ENCODE measurements around the gene ALG9.

Gene ALG9

DNA sequence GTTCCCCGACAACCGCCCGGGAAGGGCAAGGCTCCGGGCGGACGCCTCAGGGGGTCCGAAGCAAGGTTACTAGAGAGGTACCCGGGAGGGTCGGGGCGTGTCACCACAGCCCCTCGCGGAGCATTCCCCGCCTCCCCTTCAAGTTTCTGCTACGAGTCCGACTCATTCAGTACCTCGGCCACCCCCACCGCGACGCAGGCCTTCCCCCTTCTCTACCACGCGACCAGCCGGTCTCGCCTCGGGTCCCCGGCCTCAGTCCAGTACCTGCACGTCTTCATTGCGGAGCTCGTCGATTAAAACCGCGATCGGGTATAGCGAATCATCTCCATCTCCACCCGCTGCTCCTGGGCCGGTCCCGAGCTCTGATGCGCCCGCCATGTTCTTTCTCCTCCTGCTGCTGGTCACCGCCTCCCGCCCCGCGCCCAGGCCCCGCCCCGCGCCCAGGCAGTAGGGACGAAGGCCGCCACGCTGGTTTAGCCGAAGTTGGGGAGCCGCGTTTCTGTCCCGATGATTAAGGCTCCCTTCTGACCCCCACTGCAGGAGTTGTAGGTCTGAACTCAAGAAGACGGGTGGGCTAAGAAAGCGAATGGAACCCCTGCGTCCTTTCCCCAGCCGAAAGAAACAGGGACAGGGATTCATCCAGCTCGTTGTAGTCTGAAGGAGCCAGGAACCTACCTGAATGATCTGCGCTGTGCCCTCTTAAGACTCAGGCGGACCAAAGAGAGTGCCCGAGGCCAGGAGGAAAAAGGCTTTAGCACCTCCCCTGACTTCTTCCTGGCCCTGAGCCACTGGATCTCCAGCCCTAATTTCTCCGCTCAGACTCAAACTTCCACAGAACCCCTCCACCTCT, 105.2 kb downstream of the ALG9 start, which contains the start of gene PPP2R1B:
Gene PPP2R1B (minus strand): TSS at position 406 of the 850 bp plus-strand sequence. CDS start 28 bp downstream, at position 378.
- peak; percentile 82 for DNase-seq (ENCODE audit: low spot score)

DNA sequence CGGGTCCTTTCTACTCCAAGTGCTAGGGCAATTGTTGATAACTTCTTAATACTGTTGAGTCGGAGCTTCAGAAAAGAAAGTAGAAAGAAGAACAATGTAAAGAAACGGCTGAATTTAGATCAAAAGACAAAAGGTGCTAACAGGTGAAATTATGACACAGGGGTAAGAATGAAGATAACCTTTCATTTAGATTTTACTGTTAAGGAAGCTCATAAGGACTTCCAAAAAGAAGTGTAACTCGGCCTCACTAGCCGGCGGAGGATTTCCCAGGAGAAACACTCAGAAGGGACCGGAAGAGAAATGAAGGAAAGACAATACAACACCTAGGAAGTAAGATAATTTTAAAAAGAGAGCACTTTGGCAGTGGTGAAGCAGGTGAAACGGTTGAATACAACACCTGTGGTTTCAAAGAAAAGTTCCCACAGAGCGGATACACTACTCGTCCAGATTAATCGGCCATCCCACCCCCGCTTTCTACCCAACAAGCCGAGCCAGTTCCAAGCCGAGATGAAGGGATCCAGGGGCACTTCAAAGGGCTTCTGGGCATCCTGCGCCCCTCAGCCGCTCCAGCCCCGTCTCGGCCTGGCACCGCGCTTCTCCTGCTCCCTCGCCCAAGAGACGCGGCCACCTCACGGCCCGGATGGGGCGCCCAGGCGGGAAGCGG, 105.9 kb downstream of the ALG9 start:
- peak; percentile 33 for DNase-seq (ENCODE audit: low spot score)

GRCh38 chr11:111764621-111765020, 106.8 kb downstream of the ALG9 start:
- DNase-seq (ENCODE audit: low spot score) = peak; percentile 15

- DNase-seq (ENCODE audit: low spot score) = no peak
Observed at GRCh38 chr11:111762981-111763643, 108.3 kb downstream of the ALG9 start.

DNA sequence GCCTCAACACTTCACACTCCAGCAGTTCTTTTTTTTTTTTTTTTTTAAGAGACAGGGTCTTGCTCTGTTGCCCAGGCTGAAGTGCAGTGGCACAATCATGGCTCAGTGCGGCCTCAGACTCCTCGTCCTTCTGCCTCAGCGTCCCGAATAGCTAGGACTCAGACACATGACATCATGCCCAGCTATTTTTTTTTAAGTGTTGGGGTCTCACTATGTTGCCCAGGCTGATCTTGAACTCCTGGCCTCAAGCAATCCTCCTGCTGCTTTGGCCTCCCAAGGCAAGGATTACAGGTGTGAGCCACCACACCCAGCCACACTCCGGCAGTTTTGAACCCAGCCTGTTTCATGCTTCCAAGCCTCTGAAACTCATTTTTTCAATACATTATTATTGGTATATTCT, 108.9 kb downstream of the ALG9 start:
- no peak for DNase-seq (ENCODE audit: low spot score)

GRCh38 chr11:111761036-111761435, 110.3 kb downstream of the ALG9 start:
- no peak for DNase-seq (ENCODE audit: low spot score)

GRCh38 chr11:111759778-111760407, 111.5 kb downstream of the ALG9 start:
- DNase-seq (ENCODE audit: low spot score) = no peak

GRCh38 chr11:111759376-111759775, 112.0 kb downstream of the ALG9 start:
- no peak for DNase-seq (ENCODE audit: low spot score)

DNA sequence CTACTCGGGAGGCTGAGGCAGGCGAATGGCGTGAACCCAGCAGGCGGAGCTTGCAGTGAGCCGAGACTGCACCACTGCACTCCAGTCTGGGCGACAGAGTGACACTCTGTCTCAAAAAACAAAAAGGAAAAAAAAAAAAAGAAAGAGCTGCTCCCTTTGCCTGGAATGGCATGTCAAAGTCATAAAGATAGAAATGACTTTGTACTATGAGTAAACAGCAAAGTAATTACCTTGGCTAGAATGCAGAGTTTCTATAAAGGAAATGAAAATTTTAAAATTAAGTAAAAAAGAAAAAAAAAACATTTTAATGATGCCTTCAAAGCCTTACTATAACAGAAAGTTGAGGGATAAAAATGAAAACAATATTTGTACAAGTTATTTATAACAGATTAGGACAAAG, 115.3 kb downstream of the ALG9 start:
- DNase-seq (ENCODE audit: low spot score) = no peak

DNA sequence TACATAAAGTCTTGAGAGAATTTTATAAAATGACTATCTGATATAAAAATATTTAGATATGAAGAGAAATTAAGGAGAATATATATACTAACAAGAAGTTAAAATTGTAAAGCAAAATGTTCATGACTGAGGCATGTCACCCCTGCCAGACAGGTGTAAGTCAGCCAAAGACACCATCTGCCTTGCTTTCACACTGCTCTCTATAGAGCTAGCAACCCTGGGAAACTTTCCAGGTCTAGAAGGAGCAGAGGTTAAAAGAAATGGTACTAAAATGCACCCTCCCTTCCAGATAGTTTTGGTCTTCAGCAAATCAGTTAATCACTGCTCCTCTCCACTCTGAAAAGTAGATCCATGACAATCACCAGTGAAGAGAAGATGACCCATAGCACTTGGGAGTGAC, 121.7 kb downstream of the ALG9 start:
- DNase-seq (ENCODE audit: low spot score) = no peak

GRCh38 chr11:111748035-111748804, 123.2 kb downstream of the ALG9 start:
- no peak for DNase-seq (ENCODE audit: low spot score)

DNA sequence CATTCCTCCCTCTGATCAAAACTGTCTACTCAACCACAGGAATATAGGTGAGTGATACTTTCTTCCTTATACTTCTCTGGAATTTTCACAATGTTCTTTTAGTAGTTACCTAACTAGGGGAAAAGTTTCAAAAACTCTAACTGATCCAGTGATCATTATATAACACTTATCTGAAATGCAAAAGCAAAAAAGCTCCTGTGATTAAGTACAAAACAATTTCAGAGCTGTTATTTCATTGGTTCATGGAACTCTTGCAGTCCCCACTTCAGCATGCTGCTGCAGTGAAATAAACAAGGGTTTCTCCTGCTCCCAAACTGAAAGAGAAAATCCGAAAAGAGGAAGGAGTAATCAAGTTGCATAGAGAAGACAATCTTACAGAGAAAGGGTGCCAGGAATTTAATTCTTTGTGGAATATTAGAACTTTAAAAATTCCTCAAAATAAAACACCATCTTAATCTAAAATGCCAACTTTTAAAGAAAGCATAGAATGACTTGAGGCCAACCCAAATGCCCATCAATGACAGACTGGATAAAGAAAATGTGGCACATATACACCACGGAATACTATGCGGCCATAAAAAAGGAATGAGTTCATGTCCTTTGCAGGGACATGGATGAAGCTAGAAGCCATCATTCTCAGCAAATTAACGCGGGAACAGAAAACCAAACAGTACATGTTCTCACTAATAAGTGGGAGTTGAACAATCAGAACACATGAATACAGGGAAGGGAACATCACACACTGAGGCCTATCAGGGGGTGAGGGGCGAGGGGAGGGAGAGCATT, 125.5 kb downstream of the ALG9 start:
- no peak for DNase-seq (ENCODE audit: low spot score)

- DNase-seq (ENCODE audit: low spot score) = no peak
Observed at GRCh38 chr11:111743700-111744099, 127.7 kb downstream of the ALG9 start.

DNA sequence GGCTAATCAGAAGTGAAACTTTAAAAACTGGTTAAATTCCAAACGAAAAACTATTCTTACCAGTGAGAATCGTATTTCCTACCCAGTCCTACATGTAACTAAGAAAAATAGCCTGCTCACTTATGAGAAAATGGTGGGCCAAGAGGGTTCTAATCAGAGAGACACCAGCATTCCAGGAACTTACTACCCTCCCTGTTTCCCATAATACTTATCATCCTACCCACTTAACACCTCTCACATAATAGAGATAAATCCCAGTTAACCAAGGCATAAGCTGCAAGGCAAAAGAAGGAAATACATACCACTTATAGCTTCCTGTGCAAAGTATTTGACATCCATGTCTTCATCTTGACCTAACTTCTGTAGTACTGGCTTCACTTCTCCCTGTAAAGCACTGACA, 129.6 kb downstream of the ALG9 start:
- no peak for DNase-seq (ENCODE audit: low spot score)

- no peak for DNase-seq (ENCODE audit: low spot score)
Observed at GRCh38 chr11:111739299-111739698, 132.1 kb downstream of the ALG9 start.

- no peak for DNase-seq (ENCODE audit: low spot score)
Observed at GRCh38 chr11:111737444-111738210, 133.8 kb downstream of the ALG9 start.

GRCh38 chr11:111736621-111737443, 134.5 kb downstream of the ALG9 start:
- no peak for DNase-seq (ENCODE audit: low spot score)

All from hematopoietic multipotent progenitor cell treated with erythropoietin and hydrocortisone succinate and interleukin-3 and kit ligand, for 17 days (in vitro differentiated cells).